H1 (cell line): ENCODE data around the gene SLC47A2. TPM values are rescaled to one million over a fixed set of nuclear protein-coding genes. Genes with fewer than 3 reads are reported as not detected.

ENCODE experiments used
- CTCF ChIA-PET: fragments of 300-600 bp; sonication (Branson Sonifier 250); formaldehyde crosslinking; loops from one replicate; lab custom pipeline; 2021; ENCODE audit not compliant: partially characterized antibody; lab: Charles Lee
- POLR2A ChIA-PET: fragments of 300-600 bp; sonication (Branson Sonifier 250); formaldehyde crosslinking; loops from one replicate; lab custom pipeline; 2021; ENCODE audit warnings: inconsistent platforms; ENCODE audit not compliant: partially characterized antibody; lab: Charles Lee
- DNase-seq, 2 experiments: peaks; one replicate each; pipeline versions ENCODE4 v3.0.0 to v3.0.0-alpha.2; 2010 to 2022; ENCODE audit warnings: low spot score in 2 of 2, low read depth in 1 of 2, mixed read lengths in 1 of 2
- FAIRE-seq: peaks from 2 replicates; lab custom pipeline; 2011; peaks lifted over from hg19 to GRCh38; lab: Jason Lieb, UNC
- H2AFZ ChIP-seq: 2 replicates; pipeline ENCODE4 v1.8.1; 2012; ENCODE audit warnings: low read length, inconsistent platforms
- H2AK5ac ChIP-seq: 2 replicates; pipeline ENCODE4 v1.6.1; 2013; ENCODE audit warnings: low read depth, low read length
- H2BK120ac ChIP-seq: replicated peaks from 2 replicates; pipeline ENCODE3; 2013; ENCODE audit warnings: low read depth, low read length, inconsistent platforms
- H2BK12ac ChIP-seq: 2 replicates; pipeline ENCODE4 v1.6.1; 2013; ENCODE audit warnings: low read depth, low read length
- H2BK15ac ChIP-seq: 2 replicates; pipeline ENCODE4 v1.6.1; 2013; ENCODE audit warnings: low read length
- H2BK20ac ChIP-seq: 2 replicates; pipeline ENCODE4 v1.6.1; 2013; ENCODE audit warnings: low read length
- H2BK5ac ChIP-seq: 2 replicates; pipeline ENCODE4 v1.6.1; 2013; ENCODE audit warnings: low read depth, low read length
- H3K14ac ChIP-seq: 2 replicates; pipeline ENCODE4 v1.6.1; 2013; ENCODE audit warnings: inconsistent platforms; ENCODE audit not compliant: insufficient read length
- H3K18ac ChIP-seq: 2 replicates; pipeline ENCODE4 v1.6.1; 2013; ENCODE audit warnings: low read length; ENCODE audit errors: extremely low read depth
- H3K23ac ChIP-seq: 2 replicates; pipeline ENCODE4 v1.6.1; 2013; ENCODE audit warnings: inconsistent platforms; ENCODE audit not compliant: insufficient read length
- H3K23me2 ChIP-seq: 2 replicates; pipeline ENCODE4 v1.6.1; 2013; ENCODE audit warnings: low read depth, low read length
- H3K27ac ChIP-seq: 2 replicates; pipeline ENCODE4 v1.6.1; 2011; ENCODE audit warnings: low read depth, low read length, inconsistent platforms
- H3K27me3 ChIP-seq, 4 experiments: replicated peaks in 1 of 4; 1 replicate in 1 of 4; 2 replicates in 3 of 4; pipeline versions ENCODE4 v1.6.1 to v1.8.1; 2011 to 2013; ENCODE audit warnings: low read length in 3 of 4, mild to moderate bottlenecking in 3 of 4, inconsistent platforms in 2 of 4, mixed read lengths in 2 of 4, moderate library complexity in 1 of 4; ENCODE audit not compliant: control insufficient read depth in 3 of 4, insufficient read depth in 3 of 4; ENCODE audit errors: extremely low read depth in 1 of 4
- H3K36me3 ChIP-seq, 4 experiments: 2 replicates each; pipeline versions ENCODE4 v1.6.1 to v1.8.1; 2011 to 2013; ENCODE audit warnings: mild to moderate bottlenecking in 4 of 4, low read length in 3 of 4, moderate library complexity in 2 of 4, control low read depth in 1 of 4, inconsistent platforms in 1 of 4; ENCODE audit not compliant: insufficient read depth in 4 of 4, control insufficient read depth in 2 of 4
- H3K4ac ChIP-seq: replicated peaks from 2 replicates; pipeline ENCODE3; 2013; ENCODE audit warnings: low read length, low read depth, mixed read lengths, inconsistent platforms; ENCODE audit not compliant: insufficient read length
- H3K4me1 ChIP-seq, 4 experiments: replicated peaks in 1 of 4; 1 replicate in 1 of 4; 2 replicates in 3 of 4; pipeline versions ENCODE4 v1.6.1 to v1.8.1; 2011 to 2013; ENCODE audit warnings: low read length in 3 of 4, inconsistent platforms in 2 of 4, mixed read lengths in 1 of 4; ENCODE audit not compliant: insufficient read depth in 4 of 4, control insufficient read depth in 3 of 4
- H3K4me2 ChIP-seq, 2 experiments: 2 replicates each; pipeline versions ENCODE4 v1.6.1 to v1.8.1; 2011 to 2013; ENCODE audit warnings: low read depth in 2 of 2, low read length in 2 of 2, control low read depth in 1 of 2, inconsistent platforms in 1 of 2, mild to moderate bottlenecking in 1 of 2; ENCODE audit not compliant: insufficient read depth in 1 of 2
- H3K4me3 ChIP-seq, 4 experiments: fragments of 200-600, 300-600 bp in 1 of 4; sonication (generic), shearing (Covaris generic), sonication (Bioruptor Twin) in 1 of 4; 2 replicates each; pipeline versions ENCODE4 v1.5.1 to v1.8.1; 2011 to 2016; ENCODE audit warnings: low read length in 4 of 4, low read depth in 3 of 4, control low read depth in 2 of 4, inconsistent platforms in 2 of 4, mild to moderate bottlenecking in 2 of 4, mixed read lengths in 1 of 4, moderate library complexity in 1 of 4; ENCODE audit not compliant: insufficient read depth in 2 of 4; ENCODE audit errors: extremely low read depth in 1 of 4
- H3K56ac ChIP-seq: replicated peaks from 2 replicates; pipeline ENCODE3; 2013; ENCODE audit warnings: low read depth, mild to moderate bottlenecking, mixed read lengths, low read length, inconsistent platforms; ENCODE audit not compliant: insufficient read length
- H3K79me1 ChIP-seq: 2 replicates; pipeline ENCODE4 v1.6.1; 2013; ENCODE audit warnings: low read depth, low read length, control low read depth
- H3K79me2 ChIP-seq, 2 experiments: 2 replicates each; pipeline versions ENCODE4 v1.6.1 to v1.8.1; 2012 to 2013; ENCODE audit warnings: low read length in 2 of 2, mild to moderate bottlenecking in 2 of 2, inconsistent platforms in 1 of 2; ENCODE audit not compliant: insufficient read depth in 2 of 2, control insufficient read depth in 1 of 2
- H3K9ac ChIP-seq, 4 experiments: replicated peaks in 1 of 4; 1 replicate in 1 of 4; 2 replicates in 3 of 4; pipeline versions ENCODE4 v1.6.1 to v1.8.1; 2011 to 2013; ENCODE audit warnings: low read depth in 3 of 4, low read length in 3 of 4, control low read depth in 2 of 4, mild to moderate bottlenecking in 2 of 4, moderate library complexity in 2 of 4, inconsistent platforms in 1 of 4; ENCODE audit errors: extremely low read depth in 1 of 4
- H3K9me3 ChIP-seq, 2 experiments: 2 replicates each; pipeline versions ENCODE4 v1.6.1 to v1.8.1; 2012 to 2013; ENCODE audit warnings: mild to moderate bottlenecking in 2 of 2, moderate library complexity in 2 of 2, control low read depth in 1 of 2, inconsistent platforms in 1 of 2, low read depth in 1 of 2, low read length in 1 of 2, mixed read lengths in 1 of 2; ENCODE audit not compliant: insufficient read depth in 2 of 2
- H4K20me1 ChIP-seq, 2 experiments: replicated peaks in 1 of 2; 2 replicates each; pipeline versions ENCODE3 to v1.8.1; 2011 to 2013; ENCODE audit warnings: inconsistent platforms in 2 of 2, low read length in 2 of 2, mild to moderate bottlenecking in 1 of 2; ENCODE audit not compliant: insufficient read depth in 2 of 2, control insufficient read depth in 1 of 2
- H4K5ac ChIP-seq: 2 replicates; pipeline ENCODE4 v1.6.1; 2013; ENCODE audit warnings: low read length, low read depth, mixed read lengths, inconsistent platforms; ENCODE audit not compliant: insufficient read length
- H4K8ac ChIP-seq: 2 replicates; pipeline ENCODE4 v1.8.0; 2013; ENCODE audit warnings: mild to moderate bottlenecking, moderate library complexity, low read length, inconsistent platforms; ENCODE audit not compliant: insufficient read depth; ENCODE audit errors: extremely low read depth
- H4K91ac ChIP-seq: replicated peaks from 2 replicates; pipeline ENCODE3; 2013; ENCODE audit warnings: low read length, mixed read lengths, inconsistent platforms; ENCODE audit not compliant: insufficient read length
- BACH1 ChIP-seq: IDR thresholded peaks from 2 replicates; pipeline ENCODE4 v1.6.1; 2012; ENCODE audit warnings: low read length, improper control_type of control experiment
- GABPA ChIP-seq: IDR thresholded peaks from 2 replicates; pipeline ENCODE4 v1.6.1; 2011; ENCODE audit warnings: mild to moderate bottlenecking, low read length, moderate library complexity, borderline replicate concordance; ENCODE audit not compliant: insufficient read depth
- JUND ChIP-seq: IDR thresholded peaks from 2 replicates; pipeline ENCODE4 v1.6.1; 2011; ENCODE audit warnings: mild to moderate bottlenecking, improper control_type of control experiment, low read length
- KDM4A ChIP-seq: IDR thresholded peaks from one replicate; pipeline ENCODE4 v1.7.1; 2012; ENCODE audit warnings: low read depth, mild to moderate bottlenecking, moderate library complexity, low read length, inconsistent platforms; ENCODE audit not compliant: severe bottlenecking
- KDM5A ChIP-seq: fragments of 200-600 bp; IDR thresholded peaks from 2 replicates; pipeline ENCODE4 v1.7.1; 2012; ENCODE audit warnings: mild to moderate bottlenecking, low read length, inconsistent platforms, mixed read lengths
- MAFK ChIP-seq: IDR thresholded peaks from 2 replicates; pipeline ENCODE4 v1.6.1; 2012; ENCODE audit warnings: low read depth, mild to moderate bottlenecking, improper control_type of control experiment, low read length
- RBBP5 ChIP-seq: IDR thresholded peaks from 2 replicates; pipeline ENCODE4 v1.7.1; 2012; ENCODE audit warnings: low read depth, mild to moderate bottlenecking, inconsistent platforms, low read length, moderate library complexity, borderline replicate concordance
- RXRA ChIP-seq: IDR thresholded peaks from 2 replicates; pipeline ENCODE4 v1.6.1; 2011; ENCODE audit warnings: low read depth, mild to moderate bottlenecking, low read length, moderate library complexity; ENCODE audit not compliant: insufficient read depth
- SIRT6 ChIP-seq: IDR thresholded peaks from one replicate; pipeline ENCODE4 v1.7.1; 2012; ENCODE audit warnings: low read length, inconsistent platforms
- TAF1 ChIP-seq: IDR thresholded peaks from 2 replicates; pipeline ENCODE4 v1.6.1; 2011; ENCODE audit warnings: mild to moderate bottlenecking, low read depth, low read length
- WGBS, 2 experiments: shearing (Covaris generic) in 1 of 2; methylation state at CpG; one replicate each; pipeline versions ENCODE4 v1.1.6 to v1.1.7; 2013 to 2015; ENCODE audit warnings: low lambda C conversion rate in 2 of 2, mixed read lengths in 2 of 2, inconsistent platforms in 1 of 2, low coverage in 1 of 2, missing lambda C conversion rate in 1 of 2; ENCODE audit not compliant: insufficient replicate concordance in 2 of 2, insufficient coverage in 1 of 2, insufficient read length in 1 of 2; ENCODE audit errors: extremely low coverage in 1 of 2, missing lambda C conversion rate in 1 of 2; 5-methylcytosine and 5-hydroxymethylcytosine counted together
- polyA plus RNA-seq, 7 experiments: library from polyadenylated mRNA; depleted of rRNA in 3 of 7; stranded (reverse) in 5 of 7; unstranded in 2 of 7; fragments of >200 nt in 5 of 7; fragments of 200-250 nt in 2 of 7; gene quantifications; 1 replicate in 5 of 7; 2 replicates in 1 of 7; 4 replicates in 1 of 7; pipeline versions ENCODE4 v1.2.1 to v1.2.3, GENCODE V29; 2011 to 2013; ENCODE audit warnings: missing spikeins in 2 of 7, mixed read lengths in 2 of 7
- total RNA-seq: library from RNA; stranded (reverse); fragmentation: NEBNext Ultra II Directional; extraction: Animal tissue kit (Norgen Biotek cat#: 25700); gene quantifications from 2 replicates; pipeline ENCODE4 v1.2.1, GENCODE V29; 2021

SLC47A2 gene
- total and polyA plus RNA-seq, 2 of the 8 experiments (the other 6 are each of a cell fraction or from before 2014, with no cell fraction given): not detected

DNA sequence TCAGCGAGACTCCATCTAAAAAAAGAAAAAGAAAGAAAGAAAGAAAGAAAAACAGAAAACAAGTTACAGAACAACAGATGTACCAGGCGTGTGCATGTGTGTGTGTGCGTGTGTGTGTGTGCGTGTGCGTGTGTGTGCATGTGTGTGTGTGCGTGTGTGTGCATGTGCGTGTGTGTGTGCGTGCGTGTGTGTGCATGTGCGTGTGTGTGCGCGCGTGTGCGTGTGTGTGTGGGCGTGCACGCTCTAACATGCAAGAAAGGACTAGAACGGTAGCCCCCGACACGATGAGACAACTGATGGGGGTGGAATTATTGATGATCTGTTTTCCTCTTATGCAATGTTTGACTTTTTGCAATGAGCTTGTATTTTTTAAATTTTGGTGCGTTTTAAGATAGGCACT, 30.1 kb upstream of the SLC47A2 start:
- ChIA-PET POLR2A (no interaction called here), CTCF (interaction anchor here (1.7 to 5.4 kb wide), 5 partner anchors 14 to 43 kb away, joined by 4 to 44 read pairs (median 8); no protein-coding TSS in a partner anchor)
- no peak overlapping the region for H4K8ac ChIP-seq
- H3K9me3 ChIP-seq: no peaks in the 10 kb centered on the region
- FAIRE-seq (no peak), DNase-seq (no peak)
- H3K23me2 ChIP-seq: peaks cover 4% of the 10 kb centered on the region; the same call in 1 of the 2 replicates
- no peaks in the 10 kb centered on the region for H3K36me3 ChIP-seq
- H3K27me3 ChIP-seq: peaks cover 0 to 6% (median 1%) of the 10 kb centered on the region in 4 experiments; a peak in 4 of 7 replicates
- H3K9ac ChIP-seq: no peak overlapping the region
- no peak overlapping the region for H3K4me2 ChIP-seq
- no peak overlapping the region for H4K91ac ChIP-seq
- no peak overlapping the region for H3K27ac ChIP-seq
- H2BK120ac ChIP-seq: no peak overlapping the region
- H3K18ac ChIP-seq: no peak overlapping the region
- no peak overlapping the region for H2BK5ac ChIP-seq
- H2BK15ac ChIP-seq: no peak overlapping the region
- H3K79me1 ChIP-seq: no peaks in the 10 kb centered on the region
- H3K4me3 ChIP-seq: no peak overlapping the region
- TF ChIP-seq KDM5A: no peak
- TF ChIP-seq SIRT6: no peak
- no peak for TF ChIP-seq MAFK
- TF ChIP-seq TAF1: no peak
- TF ChIP-seq BACH1: no peak
- TF ChIP-seq GABPA: no peak
- TF ChIP-seq RBBP5: no peak
- TF ChIP-seq KDM4A: no peak
- TF ChIP-seq JUND: no peak
- TF ChIP-seq RXRA: no peak
- H3K56ac ChIP-seq: no peak overlapping the region
- WGBS, 2 experiments: 90% methylated on average over 20 of the region's 20 CpGs; no CpG with 5 or more reads in 1 of the 2 experiments
- H3K79me2 ChIP-seq: no peaks in the 10 kb centered on the region
- H2BK20ac ChIP-seq: no peak overlapping the region
- H2BK12ac ChIP-seq: no peak overlapping the region
- no peak overlapping the region for H2AFZ ChIP-seq
- no peak overlapping the region for H3K23ac ChIP-seq
- peaks cover 0 to 9% (median 5%) of the 10 kb centered on the region in 4 experiments; a peak in 5 of 7 replicates for H3K4me1 ChIP-seq
- H3K14ac ChIP-seq: no peak overlapping the region
- H3K4ac ChIP-seq: no peak overlapping the region
- H4K5ac ChIP-seq: no peak overlapping the region
- H2AK5ac ChIP-seq: no peak overlapping the region
- H4K20me1 ChIP-seq: no peaks in the 10 kb centered on the region
